GM12873 (cell line): Measurements from ENCODE around the gene PUM2.

Experiments
- TF ChIP-seq, protein P1 (sequence below): IDR thresholded peaks from 2 replicates; pipeline ENCODE4 v1.5.1; 2012; ENCODE audit warnings: low read depth, mild to moderate bottlenecking, moderate library complexity, low read length, control low read depth; ENCODE audit not compliant: insufficient read depth; ENCODE audit errors: missing control alignments

Gene PUM2

DNA sequence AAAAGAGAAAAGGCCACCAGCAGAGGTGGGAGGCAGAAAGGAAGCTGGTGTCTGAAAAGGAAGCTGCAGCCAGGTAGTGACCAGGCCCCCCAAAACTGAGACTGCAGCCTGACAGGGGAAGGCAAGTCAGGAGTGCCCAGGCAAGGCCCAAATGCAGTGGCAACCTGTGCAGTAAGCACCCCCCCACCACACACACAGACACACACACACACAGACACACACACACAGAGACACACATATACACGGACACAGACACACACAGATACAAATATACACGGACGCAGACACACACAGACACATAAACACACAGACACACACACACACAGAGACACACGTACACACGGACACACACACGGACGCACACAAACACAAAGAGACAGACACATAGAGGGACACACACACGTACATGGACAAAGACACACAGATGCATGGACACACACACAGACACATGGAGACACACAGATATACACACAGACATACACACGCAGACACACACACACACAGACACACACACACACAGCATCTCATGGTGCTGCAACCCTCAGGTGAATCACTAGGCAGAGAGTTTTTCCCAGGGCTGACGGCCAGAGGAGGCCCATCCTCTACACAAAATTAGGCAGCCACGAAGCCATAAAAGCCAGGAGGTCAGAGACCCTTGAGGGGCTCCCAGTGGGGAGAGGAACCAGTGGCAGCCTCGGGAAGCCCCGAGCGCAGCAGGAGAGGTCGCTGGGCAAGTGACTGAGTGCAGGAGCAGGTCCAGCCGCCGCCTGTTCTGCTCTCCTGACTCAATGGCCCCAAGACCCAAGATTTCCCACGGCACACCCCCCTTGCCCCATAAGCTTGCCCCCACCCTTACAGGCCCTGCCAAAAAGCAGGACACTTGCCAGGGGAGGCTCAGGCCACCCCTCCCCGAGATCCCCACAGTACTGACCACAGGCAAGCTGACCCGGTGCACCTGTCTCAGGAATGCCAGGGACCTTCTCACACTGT lies 132.0 kb downstream of the PUM2 start:
- TF ChIP-seq, protein P1, sequence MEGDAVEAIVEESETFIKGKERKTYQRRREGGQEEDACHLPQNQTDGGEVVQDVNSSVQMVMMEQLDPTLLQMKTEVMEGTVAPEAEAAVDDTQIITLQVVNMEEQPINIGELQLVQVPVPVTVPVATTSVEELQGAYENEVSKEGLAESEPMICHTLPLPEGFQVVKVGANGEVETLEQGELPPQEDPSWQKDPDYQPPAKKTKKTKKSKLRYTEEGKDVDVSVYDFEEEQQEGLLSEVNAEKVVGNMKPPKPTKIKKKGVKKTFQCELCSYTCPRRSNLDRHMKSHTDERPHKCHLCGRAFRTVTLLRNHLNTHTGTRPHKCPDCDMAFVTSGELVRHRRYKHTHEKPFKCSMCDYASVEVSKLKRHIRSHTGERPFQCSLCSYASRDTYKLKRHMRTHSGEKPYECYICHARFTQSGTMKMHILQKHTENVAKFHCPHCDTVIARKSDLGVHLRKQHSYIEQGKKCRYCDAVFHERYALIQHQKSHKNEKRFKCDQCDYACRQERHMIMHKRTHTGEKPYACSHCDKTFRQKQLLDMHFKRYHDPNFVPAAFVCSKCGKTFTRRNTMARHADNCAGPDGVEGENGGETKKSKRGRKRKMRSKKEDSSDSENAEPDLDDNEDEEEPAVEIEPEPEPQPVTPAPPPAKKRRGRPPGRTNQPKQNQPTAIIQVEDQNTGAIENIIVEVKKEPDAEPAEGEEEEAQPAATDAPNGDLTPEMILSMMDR = no peak

DNA sequence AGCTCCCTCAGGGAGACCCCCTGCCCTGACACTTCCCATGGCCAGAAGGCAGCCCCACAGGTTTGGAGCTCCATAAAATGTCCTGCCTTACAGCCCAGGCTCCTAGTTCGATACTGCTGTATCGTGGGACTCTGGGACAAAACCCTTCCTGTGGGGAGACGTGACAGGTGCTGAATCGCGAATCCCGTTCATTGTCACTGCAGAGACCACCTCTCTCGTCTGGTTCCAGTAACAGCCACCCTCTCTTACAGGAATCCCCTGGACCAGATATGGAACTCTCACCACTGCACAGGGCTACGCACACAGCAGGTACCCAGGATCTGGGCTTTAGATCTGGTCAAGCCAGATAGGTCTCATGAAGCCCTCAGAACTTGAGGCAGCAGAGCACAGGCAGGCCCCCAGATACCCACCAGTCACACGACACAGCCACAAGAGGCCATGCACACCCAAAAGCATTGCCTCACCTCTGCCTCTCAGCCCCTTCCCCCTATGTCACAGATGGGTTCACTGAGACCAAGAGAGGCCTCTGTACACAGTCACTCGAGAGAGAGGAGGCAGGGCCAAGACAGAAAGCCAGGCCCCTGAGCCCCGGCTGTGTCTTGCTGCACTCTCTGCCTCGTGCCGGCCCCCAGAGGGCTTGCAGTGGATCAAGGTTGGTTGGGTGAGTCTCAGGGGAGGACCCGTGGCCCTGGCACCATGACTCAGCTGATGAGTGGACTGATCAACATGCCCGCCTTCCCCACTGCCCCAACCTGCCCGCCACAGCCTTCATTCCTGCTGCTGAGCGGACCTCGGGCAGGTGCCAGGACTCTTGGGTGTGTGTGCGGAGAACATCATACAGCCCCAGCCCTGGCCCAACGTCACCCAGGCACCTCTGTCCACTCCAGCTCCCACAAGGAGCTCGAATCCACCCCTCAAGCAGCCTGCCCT lies 133.3 kb downstream of the PUM2 start:
- TF ChIP-seq, protein P1 = no peak

DNA sequence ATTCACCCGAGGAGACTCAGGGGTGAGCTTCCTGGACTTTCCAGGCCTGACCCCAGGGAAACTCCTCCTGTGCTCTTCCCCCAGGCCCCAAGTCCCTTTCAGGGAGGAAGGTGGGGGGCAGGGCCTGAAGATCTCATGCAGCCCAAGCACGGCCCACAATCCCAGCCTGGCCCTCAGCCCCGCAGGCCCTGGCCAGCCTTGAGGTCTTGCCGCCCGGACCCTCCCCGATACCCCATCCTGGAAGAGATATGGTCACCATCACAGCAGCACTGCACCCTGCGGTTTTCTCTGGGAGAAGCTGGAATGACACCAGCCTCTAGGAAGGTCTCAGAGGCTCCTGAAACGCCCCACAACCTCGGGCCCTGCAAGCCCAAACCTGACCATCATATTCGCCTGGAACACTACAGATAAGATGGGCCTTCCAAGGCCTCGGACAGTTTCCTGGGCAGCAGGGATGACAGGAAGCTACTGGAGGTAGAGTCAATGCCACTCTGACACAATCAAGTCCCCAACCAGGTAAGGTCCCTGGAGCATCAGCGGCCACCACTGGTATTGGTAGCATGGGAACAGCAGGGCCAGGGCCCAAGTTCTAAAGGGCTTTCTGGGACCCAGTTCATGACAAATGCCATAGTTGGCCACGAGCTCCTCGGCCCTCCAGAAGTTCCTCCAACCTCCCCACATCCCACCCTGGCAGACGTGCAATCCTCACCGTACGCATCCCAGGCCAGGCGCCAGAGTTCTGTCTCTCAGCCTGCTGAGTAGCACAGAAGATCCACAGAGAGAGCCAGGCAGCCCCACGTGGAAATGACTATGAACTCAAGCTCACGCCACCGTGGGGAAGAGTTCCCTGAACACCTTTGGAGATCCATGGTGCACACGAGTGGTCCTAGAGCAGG lies 134.3 kb downstream of the PUM2 start:
- TF ChIP-seq, protein P1 = no peak

DNA sequence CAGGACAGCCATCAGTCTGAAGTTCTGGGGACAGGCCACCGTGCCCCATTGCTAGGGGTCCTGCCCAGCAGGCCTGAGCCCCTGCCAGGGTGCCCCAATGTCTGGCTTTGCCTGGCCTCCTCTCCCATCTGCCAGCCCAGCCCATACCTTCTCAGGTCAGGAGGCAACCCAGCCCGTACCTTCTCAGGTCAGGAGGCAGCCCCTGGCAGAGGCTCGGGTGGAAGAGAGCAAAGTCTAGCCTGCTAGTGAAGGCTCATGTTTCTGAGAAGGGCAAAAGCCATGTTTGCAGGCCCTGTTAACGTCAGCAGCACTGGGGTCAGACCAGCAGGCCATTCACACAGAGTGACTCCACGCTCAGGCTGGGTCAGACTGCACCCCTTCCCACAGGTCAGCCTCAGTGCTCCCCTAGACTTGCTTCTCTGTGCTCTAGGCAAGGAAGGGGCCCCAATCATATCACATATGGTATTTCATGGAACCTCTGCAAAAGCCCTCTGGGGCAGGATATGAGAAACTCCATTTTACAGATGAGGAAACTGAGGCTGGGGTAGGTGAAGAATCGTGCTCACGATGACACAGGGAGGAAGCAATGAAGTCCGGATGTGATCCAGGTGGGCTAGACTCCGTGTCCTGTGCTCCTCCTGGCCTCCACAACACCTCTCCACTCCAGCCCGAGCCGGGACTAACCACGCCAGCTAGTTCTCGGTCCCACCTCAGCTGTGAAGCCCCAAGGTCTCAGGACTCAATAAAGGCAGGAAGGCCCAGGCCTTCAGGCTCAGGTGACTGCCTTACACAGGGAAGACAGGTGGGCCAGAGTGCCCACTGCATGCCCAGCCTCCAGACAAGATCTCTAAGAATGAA lies 135.2 kb downstream of the PUM2 start:
- TF ChIP-seq, protein P1 = no peak

DNA sequence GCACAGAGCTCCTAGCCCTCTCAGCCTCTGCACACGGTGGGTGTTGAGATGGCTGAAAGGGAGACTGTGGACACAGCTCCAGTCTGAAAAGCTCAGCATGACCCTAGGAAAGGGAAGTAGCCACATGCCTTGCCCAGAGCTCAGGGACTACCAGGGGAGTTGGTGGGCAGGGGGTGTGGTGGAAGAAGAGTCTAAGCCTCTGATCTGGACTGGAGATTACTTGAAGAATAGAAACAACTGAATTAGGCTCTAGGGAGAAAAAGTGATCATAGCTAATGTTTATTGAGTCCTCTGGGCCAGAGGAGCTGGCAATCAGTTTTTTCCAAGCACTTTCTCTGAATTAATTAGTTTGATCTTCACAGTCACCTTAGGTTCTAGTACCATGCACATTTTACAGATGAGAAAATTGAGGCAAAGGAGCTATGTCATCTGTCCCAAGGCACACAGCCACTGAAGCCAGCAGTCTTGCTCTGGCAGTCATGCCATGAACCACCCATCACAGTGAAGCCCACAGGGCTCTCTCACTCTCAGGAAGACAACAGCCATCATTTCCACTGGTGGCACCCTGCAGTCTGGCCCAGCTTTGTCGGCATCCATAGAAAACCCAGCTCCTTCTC lies 136.0 kb downstream of the PUM2 start:
- TF ChIP-seq, protein P1 = no peak
